ENCODE measurements around the gene ARHGEF6.

ARHGEF6 gene

GRCh38 chrX:136767104-136767941 lies 13.4 kb downstream of the ARHGEF6 start:
- peak overlapping the region; percentile 93 for H3K27ac Mint-ChIP-seq
- peak overlapping the region; percentile 85 for H3K4me3 Mint-ChIP-seq
- H3K27me3 Mint-ChIP-seq, result no peaks in the 10 kb centered on the region
- peaks cover 24% of the 10 kb centered on the region for H3K4me1 Mint-ChIP-seq
- no peaks in the 10 kb centered on the region for H3K9me3 Mint-ChIP-seq
- peaks cover 5% of the 10 kb centered on the region for H3K36me3 Mint-ChIP-seq
- peak; percentile 94 for ATAC-seq

GRCh38 chrX:136766785-136767103 lies 14.0 kb downstream of the ARHGEF6 start:
- H3K4me3 Mint-ChIP-seq, result peak overlapping the region; percentile 85
- H3K27ac Mint-ChIP-seq, result peak overlapping the region; percentile 93
- peaks cover 20% of the 10 kb centered on the region for H3K4me1 Mint-ChIP-seq
- ATAC-seq, result no peak
- H3K9me3 Mint-ChIP-seq, result no peaks in the 10 kb centered on the region
- peaks cover under 1% of the 10 kb centered on the region for H3K36me3 Mint-ChIP-seq
- no peaks in the 10 kb centered on the region for H3K27me3 Mint-ChIP-seq

- H3K9me3 Mint-ChIP-seq, result no peaks in the 10 kb centered on the region
- no peak overlapping the region for H3K27ac Mint-ChIP-seq
- peaks cover 19% of the 10 kb centered on the region for H3K4me1 Mint-ChIP-seq
- H3K27me3 Mint-ChIP-seq, result no peaks in the 10 kb centered on the region
- no peaks in the 10 kb centered on the region for H3K36me3 Mint-ChIP-seq
- H3K4me3 Mint-ChIP-seq, result no peak overlapping the region
- no peak for ATAC-seq
These were observed 14.8 kb downstream of the ARHGEF6 start for GRCh38 chrX:136765821-136766356.

GRCh38 chrX:136764206-136764605 lies 16.5 kb downstream of the ARHGEF6 start:
- H3K27ac Mint-ChIP-seq, result no peak overlapping the region
- H3K36me3 Mint-ChIP-seq, result no peaks in the 10 kb centered on the region
- no peaks in the 10 kb centered on the region for H3K9me3 Mint-ChIP-seq
- peaks cover 28% of the 10 kb centered on the region for H3K4me1 Mint-ChIP-seq
- ATAC-seq, result no peak
- H3K4me3 Mint-ChIP-seq, result no peak overlapping the region
- no peaks in the 10 kb centered on the region for H3K27me3 Mint-ChIP-seq

GRCh38 chrX:136762820-136763452 lies 17.8 kb downstream of the ARHGEF6 start:
- Mint-ChIP-seq H3K9me3 (no peaks in the 10 kb centered on the region), H3K27ac (peak overlapping the region; percentile 57), H3K36me3 (no peaks in the 10 kb centered on the region), H3K4me1 (peaks cover 22% of the 10 kb centered on the region), H3K4me3 (peak overlapping the region; percentile 26), H3K27me3 (no peaks in the 10 kb centered on the region)
- ATAC-seq, result no peak

GRCh38 chrX:136761421-136761820 lies 19.3 kb downstream of the ARHGEF6 start:
- Mint-ChIP-seq H3K27me3 (no peaks in the 10 kb centered on the region), H3K36me3 (peaks cover 4% of the 10 kb centered on the region), H3K4me3 (no peak overlapping the region), H3K27ac (no peak overlapping the region), H3K9me3 (no peaks in the 10 kb centered on the region), H3K4me1 (peaks cover 22% of the 10 kb centered on the region)
- ATAC-seq, result no peak

GRCh38 chrX:136759968-136760367 lies 20.8 kb downstream of the ARHGEF6 start:
- H3K27me3 Mint-ChIP-seq, result no peaks in the 10 kb centered on the region
- peak overlapping the region; percentile 65 for H3K27ac Mint-ChIP-seq
- peaks cover 22% of the 10 kb centered on the region for H3K4me1 Mint-ChIP-seq
- H3K36me3 Mint-ChIP-seq, result peaks cover 4% of the 10 kb centered on the region
- no peak overlapping the region for H3K4me3 Mint-ChIP-seq
- peak; percentile 85 for ATAC-seq
- H3K9me3 Mint-ChIP-seq, result no peaks in the 10 kb centered on the region

GRCh38 chrX:136755411-136755810 lies 25.3 kb downstream of the ARHGEF6 start:
- Mint-ChIP-seq H3K27me3 (no peaks in the 10 kb centered on the region), H3K27ac (no peak overlapping the region), H3K4me3 (no peak overlapping the region), H3K36me3 (peaks cover 4% of the 10 kb centered on the region), H3K4me1 (peaks cover 9% of the 10 kb centered on the region), H3K9me3 (no peaks in the 10 kb centered on the region)
- ATAC-seq, result no peak

GRCh38 chrX:136754651-136755050 lies 26.1 kb downstream of the ARHGEF6 start:
- H3K27me3 Mint-ChIP-seq, result no peaks in the 10 kb centered on the region
- H3K27ac Mint-ChIP-seq, result no peak overlapping the region
- peaks cover 6% of the 10 kb centered on the region for H3K4me1 Mint-ChIP-seq
- peaks cover 4% of the 10 kb centered on the region for H3K36me3 Mint-ChIP-seq
- H3K4me3 Mint-ChIP-seq, result no peak overlapping the region
- no peaks in the 10 kb centered on the region for H3K9me3 Mint-ChIP-seq
- no peak for ATAC-seq

GRCh38 chrX:136752796-136753195 lies 27.9 kb downstream of the ARHGEF6 start:
- ATAC-seq, result no peak
- Mint-ChIP-seq H3K27ac (no peak overlapping the region), H3K4me1 (peaks cover 18% of the 10 kb centered on the region), H3K4me3 (no peak overlapping the region), H3K27me3 (no peaks in the 10 kb centered on the region), H3K9me3 (no peaks in the 10 kb centered on the region), H3K36me3 (peaks cover 4% of the 10 kb centered on the region)

GRCh38 chrX:136752346-136752745 lies 28.4 kb downstream of the ARHGEF6 start:
- Mint-ChIP-seq H3K36me3 (peaks cover 2% of the 10 kb centered on the region), H3K27ac (no peak overlapping the region), H3K4me3 (no peak overlapping the region), H3K27me3 (no peaks in the 10 kb centered on the region), H3K9me3 (no peaks in the 10 kb centered on the region), H3K4me1 (peaks cover 22% of the 10 kb centered on the region)
- no peak for ATAC-seq

GRCh38 chrX:136750364-136750763 lies 30.4 kb downstream of the ARHGEF6 start:
- peaks cover 32% of the 10 kb centered on the region for H3K4me1 Mint-ChIP-seq
- no peak for ATAC-seq
- H3K9me3 Mint-ChIP-seq, result no peaks in the 10 kb centered on the region
- no peaks in the 10 kb centered on the region for H3K27me3 Mint-ChIP-seq
- no peak overlapping the region for H3K4me3 Mint-ChIP-seq
- H3K27ac Mint-ChIP-seq, result peak overlapping the region; percentile 54
- no peaks in the 10 kb centered on the region for H3K36me3 Mint-ChIP-seq

- H3K27me3 Mint-ChIP-seq, result no peaks in the 10 kb centered on the region
- peaks cover 11% of the 10 kb centered on the region for H3K36me3 Mint-ChIP-seq
- peak; percentile 86 for ATAC-seq
- peak overlapping the region; percentile 62 for H3K4me3 Mint-ChIP-seq
- peak overlapping the region; percentile 90 for H3K27ac Mint-ChIP-seq
- peaks cover 46% of the 10 kb centered on the region for H3K4me1 Mint-ChIP-seq
- H3K9me3 Mint-ChIP-seq, result no peaks in the 10 kb centered on the region
These were observed 33.4 kb downstream of the ARHGEF6 start for GRCh38 chrX:136747003-136747986.

- H3K36me3 Mint-ChIP-seq, result peaks cover 11% of the 10 kb centered on the region
- peaks cover 46% of the 10 kb centered on the region for H3K4me1 Mint-ChIP-seq
- H3K27me3 Mint-ChIP-seq, result no peaks in the 10 kb centered on the region
- no peaks in the 10 kb centered on the region for H3K9me3 Mint-ChIP-seq
- peak overlapping the region; percentile 72 for H3K27ac Mint-ChIP-seq
- H3K4me3 Mint-ChIP-seq, result no peak overlapping the region
- ATAC-seq, result no peak
These were observed 35.2 kb downstream of the ARHGEF6 start for GRCh38 chrX:136745215-136746173.

Measured in stimulated activated memory B cell treated with anti-CD40 and anti-IgM and Interleukin-4, amounts not matched to agents 10 μg/mL and 1 μg/mL and 100 μg/mL, for 72 hours (primary cell).